DOHH2 (cell line): ENCODE results near the gene SUN2.

Experiments used
- EZH2phosphoT487 ChIP-seq: fragments of 200-600 bp; sonication (generic); IDR thresholded peaks from 2 replicates; pipeline ENCODE4 v1.6.1; 2017; ENCODE audit warnings: borderline replicate concordance, mild to moderate bottlenecking, antibody characterized with exemption, low read length, moderate library complexity, mixed read lengths
- TF ChIP-seq, protein P1 (sequence below): fragments of 200-600 bp; sonication (generic); IDR thresholded peaks from one replicate; pipeline ENCODE4 v1.5.1; 2014; ENCODE audit warnings: antibody characterized with exemption, mild to moderate bottlenecking, low read depth, low read length; ENCODE audit not compliant: poor library complexity, severe bottlenecking

- TF ChIP-seq, protein P1, sequence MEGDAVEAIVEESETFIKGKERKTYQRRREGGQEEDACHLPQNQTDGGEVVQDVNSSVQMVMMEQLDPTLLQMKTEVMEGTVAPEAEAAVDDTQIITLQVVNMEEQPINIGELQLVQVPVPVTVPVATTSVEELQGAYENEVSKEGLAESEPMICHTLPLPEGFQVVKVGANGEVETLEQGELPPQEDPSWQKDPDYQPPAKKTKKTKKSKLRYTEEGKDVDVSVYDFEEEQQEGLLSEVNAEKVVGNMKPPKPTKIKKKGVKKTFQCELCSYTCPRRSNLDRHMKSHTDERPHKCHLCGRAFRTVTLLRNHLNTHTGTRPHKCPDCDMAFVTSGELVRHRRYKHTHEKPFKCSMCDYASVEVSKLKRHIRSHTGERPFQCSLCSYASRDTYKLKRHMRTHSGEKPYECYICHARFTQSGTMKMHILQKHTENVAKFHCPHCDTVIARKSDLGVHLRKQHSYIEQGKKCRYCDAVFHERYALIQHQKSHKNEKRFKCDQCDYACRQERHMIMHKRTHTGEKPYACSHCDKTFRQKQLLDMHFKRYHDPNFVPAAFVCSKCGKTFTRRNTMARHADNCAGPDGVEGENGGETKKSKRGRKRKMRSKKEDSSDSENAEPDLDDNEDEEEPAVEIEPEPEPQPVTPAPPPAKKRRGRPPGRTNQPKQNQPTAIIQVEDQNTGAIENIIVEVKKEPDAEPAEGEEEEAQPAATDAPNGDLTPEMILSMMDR, result no peak
- no peak for TF ChIP-seq EZH2phosphoT487
These were observed 4.1 kb downstream of the SUN2 start for GRCh38 chr22:38751422-38752346.
